Endothelial cell of umbilical vein (primary cell): ENCODE data around the gene HINT1. TPM values are rescaled to one million over a fixed set of nuclear protein-coding genes. Genes with fewer than 3 reads are reported as not detected.

ENCODE experiments used
- BruUV-seq: library from RNA; stranded (reverse); fragments of 400-500 nt; replicated peaks from 2 replicates; lab custom pipeline; 2021; lab: Mats Ljungman, UMichigan
- CTCF ChIA-PET: fragments of 300-600, 350-600 bp; sonication (Branson Sonifier 250); formaldehyde crosslinking; loops from one replicate; lab custom pipeline; 2021; ENCODE audit warnings: antibody characterized with exemption, inconsistent platforms; lab: Charles Lee
- POLR2A ChIA-PET: fragments of 300-600, 350-600 bp; sonication (Branson Sonifier 250); formaldehyde crosslinking; loops from one replicate; lab custom pipeline; 2021; ENCODE audit warnings: antibody characterized with exemption, inconsistent platforms; lab: Charles Lee
- DNase-seq: peaks from one replicate; pipeline ENCODE4 v3.0.0-alpha.2; 2011; ENCODE audit warnings: low read depth, low spot score
- FAIRE-seq: peaks from 2 replicates; lab custom pipeline; 2011; peaks lifted over from hg19 to GRCh38; lab: Jason Lieb, UNC
- H2AFZ ChIP-seq: 2 replicates; pipeline ENCODE4 v1.6.0; 2012; ENCODE audit warnings: low read depth, low read length, control low read depth, inconsistent platforms
- H3K27ac ChIP-seq: 2 replicates; pipeline ENCODE4 v1.5.1; 2011; ENCODE audit warnings: low read depth, mild to moderate bottlenecking, control low read depth, low read length, moderate library complexity; ENCODE audit not compliant: insufficient read depth
- H3K27me3 ChIP-seq, 2 experiments: 2 replicates each; pipeline versions ENCODE4 v1.6.0 to v1.6.1; 2011; ENCODE audit warnings: low read length in 2 of 2, mixed read lengths in 1 of 2; ENCODE audit not compliant: control insufficient read depth in 2 of 2, insufficient read depth in 2 of 2
- H3K36me3 ChIP-seq, 2 experiments: 2 replicates in 1 of 2; 3 replicates in 1 of 2; pipeline ENCODE4 v1.5.1; 2011; ENCODE audit warnings: low read length in 2 of 2, mild to moderate bottlenecking in 1 of 2, moderate library complexity in 1 of 2; ENCODE audit not compliant: control insufficient read depth in 2 of 2, insufficient read depth in 2 of 2; ENCODE audit errors: extremely low read depth in 1 of 2
- H3K4me1 ChIP-seq: 3 replicates; pipeline ENCODE4 v1.5.1; 2011; ENCODE audit warnings: mild to moderate bottlenecking, low read length; ENCODE audit not compliant: control insufficient read depth, insufficient read depth; ENCODE audit errors: extremely low read depth
- H3K4me2 ChIP-seq: 2 replicates; pipeline ENCODE4 v1.6.1; 2011; ENCODE audit warnings: low read length, control low read depth, mixed read lengths; ENCODE audit not compliant: insufficient read depth
- H3K4me3 ChIP-seq, 3 experiments: fragments of 200-600 bp in 1 of 3; sonication (generic), shearing (Covaris generic) in 1 of 3; replicated peaks in 1 of 3; 2 replicates each; pipeline ENCODE4 v1.5.1; 2011 to 2016; ENCODE audit warnings: control low read depth in 3 of 3, low read length in 3 of 3, mild to moderate bottlenecking in 2 of 3, inconsistent platforms in 1 of 3, low read depth in 1 of 3, moderate library complexity in 1 of 3; ENCODE audit not compliant: insufficient read depth in 1 of 3
- H3K79me2 ChIP-seq: 2 replicates; pipeline ENCODE4 v1.6.0; 2012; ENCODE audit warnings: low read length, inconsistent platforms; ENCODE audit not compliant: control insufficient read depth, insufficient read depth
- H3K9ac ChIP-seq: replicated peaks from 2 replicates; pipeline ENCODE3; 2011; ENCODE audit warnings: low read length, control low read depth; ENCODE audit not compliant: insufficient read depth; ENCODE audit errors: extremely low read depth
- H3K9me1 ChIP-seq: replicated peaks from 3 replicates; pipeline ENCODE4 v1.6.0; 2011; ENCODE audit warnings: mild to moderate bottlenecking, low read length; ENCODE audit not compliant: control insufficient read depth, insufficient read depth; ENCODE audit errors: extremely low read depth
- H3K9me3 ChIP-seq: replicated peaks from 2 replicates; pipeline ENCODE4 v1.5.1; 2012; ENCODE audit warnings: low read length, inconsistent platforms; ENCODE audit not compliant: control insufficient read depth, insufficient read depth
- H4K20me1 ChIP-seq: replicated peaks from 2 replicates; pipeline ENCODE3; 2011; ENCODE audit warnings: mild to moderate bottlenecking, low read length; ENCODE audit not compliant: control insufficient read depth, insufficient read depth; ENCODE audit errors: extremely low read depth
- CTCF ChIP-seq, 2 donors: IDR thresholded peaks; 1 replicate in 1 of 2; 2 replicates in 1 of 2; pipeline ENCODE4 v1.5.1; 2011; ENCODE audit warnings: low read length in 2 of 2, mild to moderate bottlenecking in 2 of 2, moderate library complexity in 2 of 2, control low read depth in 1 of 2, inconsistent platforms in 1 of 2, low read depth in 1 of 2; ENCODE audit not compliant: insufficient read depth in 1 of 2; ENCODE audit errors: extremely low read depth in 1 of 2
- EZH2 ChIP-seq: IDR thresholded peaks from 2 replicates; pipeline ENCODE4 v1.6.1; 2012; ENCODE audit warnings: borderline replicate concordance, low read depth, mild to moderate bottlenecking, moderate library complexity, low read length, inconsistent platforms; ENCODE audit not compliant: severe bottlenecking
- FOS ChIP-seq: IDR thresholded peaks from 2 replicates; pipeline ENCODE4 v1.6.1; 2011; ENCODE audit warnings: mild to moderate bottlenecking, low read length, moderate library complexity, borderline replicate concordance; ENCODE audit not compliant: insufficient read depth
- JUN ChIP-seq: IDR thresholded peaks from 2 replicates; pipeline ENCODE4 v1.6.1; 2011; ENCODE audit warnings: borderline replicate concordance, low read depth; ENCODE audit not compliant: insufficient read length, insufficient read depth
- MAX ChIP-seq: IDR thresholded peaks from 2 replicates; pipeline ENCODE4 v1.6.1; 2011; ENCODE audit not compliant: insufficient read depth, insufficient read length
- MYC ChIP-seq: IDR thresholded peaks from one replicate; pipeline ENCODE4 v1.6.1; 2011; ENCODE audit warnings: mild to moderate bottlenecking, low read depth, low read length
- POLR2AphosphoS5 ChIP-seq: IDR thresholded peaks from 2 replicates; pipeline ENCODE4 v1.6.1; 2012; ENCODE audit warnings: low read depth, mild to moderate bottlenecking, control low read depth, low read length, moderate library complexity; ENCODE audit not compliant: insufficient read depth
- dilution Hi-C: fragments of 300-500 bp; cut with MboI; formaldehyde crosslinking; loops from one replicate; pipeline ENCODE4 v1.15.0; 2019; ENCODE audit warnings: low sequenced_read_pairs; ENCODE audit not compliant: extremely low pct_ligation_motif_present
- intact Hi-C: fragments of 100-400 bp; cut with micrococcal nuclease; formaldehyde crosslinking; loops from one replicate; pipeline ENCODE4 v1.10.0; 2022
- polyA plus RNA-seq, 4 experiments: library from polyadenylated mRNA; depleted of rRNA in 3 of 4; stranded (reverse) in 3 of 4; unstranded in 1 of 4; fragments of >200 nt; gene quantifications; 2 replicates each; pipeline versions ENCODE4 v1.2.1 to v1.2.3, GENCODE V29; 2011 to 2012; ENCODE audit warnings: missing spikeins in 1 of 4
- total RNA-seq: library from RNA; stranded (reverse); gene quantifications from 2 replicates; pipeline ENCODE4 v1.2.3, GENCODE V29; 2021

The HINT1 gene
- total and polyA plus RNA-seq, 2 donors (not counting 3 experiments of a cell fraction or from before 2014, with no cell fraction given): 221 to 423 TPM

- Histone ChIP-seq H3K9me1 (peaks cover 2% of the 10 kb centered on the region), H3K4me2 (no peak overlapping the region), H4K20me1 (no peaks in the 10 kb centered on the region), H3K27me3 (no peaks in the 10 kb centered on the region), H3K9ac (no peak overlapping the region), H3K9me3 (no peaks in the 10 kb centered on the region), H3K27ac (no peak overlapping the region), H3K36me3 (no peaks in the 10 kb centered on the region), H2AFZ (no peak overlapping the region), H3K4me1 (no peaks in the 10 kb centered on the region), H3K4me3 (no peak overlapping the region), H3K79me2 (no peaks in the 10 kb centered on the region)
- ChIA-PET POLR2A (no interaction called here), CTCF (interaction anchor here (0.9 kb wide), 1 partner anchor 177 kb away, joined by 3 read pairs; no protein-coding TSS in a partner anchor)
- no peak for DNase-seq
- dilution Hi-C loops: no loop called here
- intact Hi-C loops: no loop called here
- no peak for TF ChIP-seq EZH2
- TF ChIP-seq CTCF (IDR thresholded peaks at IDR 0.05; ENCODE audit: extremely low read depth in 1 of 2, insufficient read depth in 1 of 2, low read depth in 1 of 2, low read length in 2 of 2): no peak
- no peak for TF ChIP-seq JUN
- TF ChIP-seq POLR2AphosphoS5: no peak
- no peak for TF ChIP-seq FOS
- TF ChIP-seq MAX: no peak
- TF ChIP-seq MYC: no peak
- FAIRE-seq: no peak
- BruUV-seq: no TSS peak
Observed at GRCh38 chr5:131204964-131205363, 39.9 kb upstream of the HINT1 start.
